ENCODE data around the gene LTA4H.

LTA4H gene

DNA sequence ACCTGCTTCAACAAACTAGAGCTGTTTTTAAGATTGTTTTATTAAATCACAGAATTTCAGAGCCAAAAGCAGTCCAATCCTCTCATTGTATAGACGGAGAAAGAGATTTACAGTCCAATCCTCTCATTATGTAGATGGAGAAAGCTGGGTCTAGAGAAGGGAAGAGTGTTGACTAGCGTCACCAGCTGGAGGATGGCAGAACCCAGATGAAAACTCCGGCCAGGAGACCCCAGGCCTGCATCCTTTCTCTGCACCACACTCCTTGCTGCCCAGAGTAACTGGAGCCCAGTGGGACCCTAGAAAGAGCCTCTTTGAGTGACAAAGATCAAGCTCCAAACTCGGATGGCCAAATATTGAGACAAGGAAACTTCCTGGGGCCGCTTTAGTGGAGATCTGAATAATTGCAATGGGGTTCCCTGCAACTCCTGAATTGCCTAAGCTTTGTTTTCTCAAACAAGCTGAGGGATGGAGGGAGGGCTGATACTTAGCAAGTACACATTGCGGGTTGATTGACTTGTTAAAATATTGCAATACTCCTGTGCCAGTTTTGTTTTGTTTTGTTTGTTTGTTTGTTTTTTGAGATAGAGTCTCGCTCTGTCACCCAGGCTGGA lies 79.7 kb downstream of the LTA4H start:
- no peaks in the 10 kb centered on the region for H3K36me3 ChIP-seq (replicated peaks)
- H3K4me3 ChIP-seq (ENCODE audit: low read depth, low read length), result no peak overlapping the region
- no peak for TF ChIP-seq CTCF (IDR thresholded peaks at IDR 0.05; ENCODE audit: low read depth, low read length, missing control alignments)
- no peak for DNase-seq
- peaks cover 5% of the 10 kb centered on the region for H3K27me3 ChIP-seq (replicated peaks)
- in situ Hi-C loops (cut with HindIII; ENCODE audit: low pct_ligation_motif_present, low sequenced_read_pairs), result no loop called here
- no peak overlapping the region for H3K27ac ChIP-seq

DNA sequence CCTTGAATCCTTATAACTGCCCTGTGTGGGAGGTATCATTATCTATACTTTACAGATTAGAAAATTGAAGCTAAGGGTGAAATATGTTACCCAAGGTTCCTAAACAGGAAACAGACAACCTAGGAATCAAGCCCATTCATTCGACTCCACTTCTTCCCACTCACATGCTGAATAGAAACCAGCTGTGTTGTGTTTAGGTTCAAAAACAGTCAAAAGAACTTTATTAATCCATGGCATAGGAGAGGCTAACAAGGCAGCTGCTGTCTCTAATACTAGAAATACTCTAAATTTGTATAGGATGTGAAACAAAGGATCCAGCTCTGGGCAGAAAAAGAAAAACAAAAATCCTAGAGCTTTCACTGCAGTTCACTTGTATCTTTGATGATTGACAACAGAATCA lies 82.4 kb downstream of the LTA4H start:
- H3K27me3 ChIP-seq (replicated peaks), result peaks cover 9% of the 10 kb centered on the region
- H3K4me3 ChIP-seq (ENCODE audit: low read depth, low read length), result no peak overlapping the region
- no peak for TF ChIP-seq CTCF (IDR thresholded peaks at IDR 0.05; ENCODE audit: low read depth, low read length, missing control alignments)
- H3K27ac ChIP-seq, result no peak overlapping the region
- no peaks in the 10 kb centered on the region for H3K36me3 ChIP-seq (replicated peaks)
- DNase-seq, result no peak
- in situ Hi-C loops (cut with HindIII; ENCODE audit: low pct_ligation_motif_present, low sequenced_read_pairs), result no loop called here

GRCh38 chr12:95951515-95951914 lies 83.9 kb downstream of the LTA4H start:
- no peak overlapping the region for H3K4me3 ChIP-seq (ENCODE audit: low read depth, low read length)
- no peak for DNase-seq
- TF ChIP-seq CTCF (IDR thresholded peaks at IDR 0.05; ENCODE audit: low read depth, low read length, missing control alignments), result no peak
- no peak overlapping the region for H3K27ac ChIP-seq
- peaks cover 9% of the 10 kb centered on the region for H3K27me3 ChIP-seq (replicated peaks)
- in situ Hi-C loops (cut with HindIII; ENCODE audit: low pct_ligation_motif_present, low sequenced_read_pairs), result no loop called here
- no peaks in the 10 kb centered on the region for H3K36me3 ChIP-seq (replicated peaks)
